ENCODE results near the gene C7orf33.

DNA sequence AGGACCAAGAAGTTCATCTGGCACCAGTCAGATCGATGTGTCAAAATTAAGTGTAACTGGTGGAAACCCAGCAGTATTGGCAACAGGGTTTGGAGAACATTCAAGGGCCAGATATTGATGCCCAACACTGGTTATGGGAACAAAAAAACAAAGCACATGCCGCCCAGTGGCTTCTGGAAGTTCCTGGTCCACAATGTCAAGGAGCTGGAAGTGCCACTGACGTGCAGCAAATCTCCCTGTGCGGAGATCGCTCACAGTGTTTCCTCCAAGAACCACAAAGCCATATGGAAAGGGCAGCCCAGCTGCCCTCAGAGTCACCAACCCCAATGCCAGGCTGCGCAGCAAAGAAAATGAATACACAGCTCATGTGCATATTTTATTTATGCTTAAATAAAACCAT is 10.1 kb upstream of the C7orf33 start:
- TF ChIP-seq CTCF (conservative IDR thresholded peaks at IDR 0.05; ENCODE audit: low read length) (no peak), EZH2phosphoT487 (IDR thresholded peaks at IDR 0.05; ENCODE audit: borderline replicate concordance, low read depth, low read length) (no peak)
